Smooth muscle cell (in vitro differentiated cells): ENCODE data around the gene GOLGA8J. TPM values are rescaled to one million over a fixed set of nuclear protein-coding genes. Genes with fewer than 3 reads are reported as not detected.
"Not testable (repeated sequence)": the region's sequence is repeated elsewhere in the genome, so short reads cannot be mapped to it uniquely, and the experiment has no call there.

ENCODE experiments used
- DNase-seq: peaks from one replicate; lab custom pipeline; 2025; ENCODE audit not compliant: unreplicated experiment; lab: John Stamatoyannopoulos, UW
- H2AFZ ChIP-seq: fragments of 200-600 bp; sonication (generic); 2 replicates; pipeline ENCODE4 v1.6.0; 2016; ENCODE audit warnings: antibody characterized with exemption, low read depth, mild to moderate bottlenecking
- H3F3A ChIP-seq: fragments of 200-600 bp; sonication (generic); 2 replicates; pipeline ENCODE4 v1.6.0; 2017; ENCODE audit warnings: antibody characterized with exemption, low read depth
- H3K27ac ChIP-seq: fragments of 200-600 bp; sonication (generic); 2 replicates; pipeline ENCODE4 v1.5.1; 2016; ENCODE audit warnings: low read depth, mild to moderate bottlenecking
- H3K27me3 ChIP-seq: fragments of 200-600 bp; sonication (generic); 2 replicates; pipeline ENCODE4 v1.6.1; 2016; ENCODE audit warnings: low read depth, mild to moderate bottlenecking
- H3K36me3 ChIP-seq: fragments of 200-600 bp; sonication (generic); 2 replicates; pipeline ENCODE4 v1.5.1; 2016; ENCODE audit warnings: low read depth
- H3K4me1 ChIP-seq: fragments of 200-600 bp; sonication (generic); 2 replicates; pipeline ENCODE4 v1.5.1; 2016; ENCODE audit warnings: low read depth
- H3K4me2 ChIP-seq: fragments of 200-600 bp; sonication (generic); 2 replicates; pipeline ENCODE4 v1.6.0; 2016; ENCODE audit warnings: mild to moderate bottlenecking
- H3K4me3 ChIP-seq: fragments of 200-600 bp; sonication (generic); 2 replicates; pipeline ENCODE4 v1.5.1; 2016; ENCODE audit warnings: mild to moderate bottlenecking
- H3K79me2 ChIP-seq: fragments of 200-600 bp; sonication (generic); 2 replicates; pipeline ENCODE4 v1.6.0; 2016; ENCODE audit warnings: low read depth, mild to moderate bottlenecking
- H3K9ac ChIP-seq: fragments of 200-600 bp; sonication (generic); 2 replicates; pipeline ENCODE4 v1.6.0; 2016; ENCODE audit warnings: low read depth
- H3K9me3 ChIP-seq: fragments of 200-600 bp; sonication (generic); replicated peaks from 2 replicates; pipeline ENCODE4 v1.5.1; 2016; ENCODE audit warnings: low read depth
- H4K20me1 ChIP-seq: fragments of 200-600 bp; sonication (generic); 2 replicates; pipeline ENCODE4 v1.6.0; 2016; ENCODE audit warnings: low read depth
- CTCF ChIP-seq: fragments of 200-600 bp; sonication (generic); IDR thresholded peaks from 2 replicates; pipeline ENCODE4 v1.5.1; 2017; ENCODE audit warnings: borderline replicate concordance, mild to moderate bottlenecking, antibody characterized with exemption; ENCODE audit not compliant: insufficient read depth, poor library complexity, severe bottlenecking
- WGBS: methylation state at CpG from one replicate; pipeline ENCODE4 v1.1.7; 2016; ENCODE audit warnings: low lambda C conversion rate; 5-methylcytosine and 5-hydroxymethylcytosine counted together
- polyA plus RNA-seq: library from polyadenylated mRNA; unstranded; fragments of >200 nt; fragmentation: Nextera tagmentation; extraction: Ambion mirVana; gene quantifications from 2 replicates; pipeline ENCODE4 v1.2.1, GENCODE V29; 2016
- total RNA-seq: library from RNA; depleted of rRNA; stranded (reverse); fragments of >200 nt; gene quantifications from 2 replicates; pipeline ENCODE4 v1.2.3, GENCODE V29; 2014

GOLGA8J gene
- total RNA-seq (0.18 TPM in 1 of 2 replicates, not detected in the other), polyA plus RNA-seq (not detected in 2 replicates)

GRCh38 chr15:30082655-30083054, at the start of gene GOLGA8J:
TSS of gene GOLGA8J (plus strand) at chr15:30082955. CDS start at chr15:30083053, 98 bp downstream.
- not testable (repeated sequence) for H3K4me2 ChIP-seq, H4K20me1 ChIP-seq, H2AFZ ChIP-seq, H3K4me3 ChIP-seq, H3F3A ChIP-seq, H3K36me3 ChIP-seq, H3K4me1 ChIP-seq, H3K79me2 ChIP-seq, H3K9me3 ChIP-seq, H3K27ac ChIP-seq, H3K27me3 ChIP-seq, H3K9ac ChIP-seq, DNase-seq
- no CpG with 5 or more reads among the region's 7 CpGs for WGBS

- Histone ChIP-seq H3K27ac (no peak overlapping the region), H3K27me3 (no peaks in the 10 kb centered on the region), H3K4me1 (no peaks in the 10 kb centered on the region), H3F3A (no peaks in the 10 kb centered on the region), H3K36me3 (no peaks in the 10 kb centered on the region), H4K20me1 (no peaks in the 10 kb centered on the region), H3K9ac (no peak overlapping the region), H3K4me3 (no peak overlapping the region), H3K9me3 (no peaks in the 10 kb centered on the region), H2AFZ (no peak overlapping the region), H3K79me2 (no peaks in the 10 kb centered on the region), H3K4me2 (no peak overlapping the region)
- WGBS: 86% methylated on average over 3 of the region's 3 CpGs
- no peak for TF ChIP-seq CTCF
- no peak for DNase-seq
These were observed 49.5 kb upstream of the GOLGA8J start for GRCh38 chr15:30033211-30033610.

GRCh38 chr15:30033763-30034162, 49.0 kb upstream of the GOLGA8J start:
- H3K9ac ChIP-seq: no peak overlapping the region
- no peaks in the 10 kb centered on the region for H3K27me3 ChIP-seq
- DNase-seq: no peak
- no peaks in the 10 kb centered on the region for H3K9me3 ChIP-seq
- no peaks in the 10 kb centered on the region for H3K36me3 ChIP-seq
- no peaks in the 10 kb centered on the region for H3F3A ChIP-seq
- no peak overlapping the region for H3K4me3 ChIP-seq
- no peak for TF ChIP-seq CTCF
- no peak overlapping the region for H3K4me2 ChIP-seq
- WGBS: 91% methylated on average over 4 of the region's 4 CpGs
- H3K79me2 ChIP-seq: no peaks in the 10 kb centered on the region
- no peak overlapping the region for H3K27ac ChIP-seq
- H2AFZ ChIP-seq: no peak overlapping the region
- no peaks in the 10 kb centered on the region for H4K20me1 ChIP-seq
- no peaks in the 10 kb centered on the region for H3K4me1 ChIP-seq

- H3K36me3 ChIP-seq: no peaks in the 10 kb centered on the region
- no peak overlapping the region for H3K4me3 ChIP-seq
- no peaks in the 10 kb centered on the region for H3F3A ChIP-seq
- no peak overlapping the region for H2AFZ ChIP-seq
- H4K20me1 ChIP-seq: no peaks in the 10 kb centered on the region
- H3K79me2 ChIP-seq: no peaks in the 10 kb centered on the region
- no peak overlapping the region for H3K4me2 ChIP-seq
- no peak for DNase-seq
- 91% methylated on average over 6 of the region's 6 CpGs for WGBS
- H3K4me1 ChIP-seq: no peaks in the 10 kb centered on the region
- no peaks in the 10 kb centered on the region for H3K27me3 ChIP-seq
- no peak overlapping the region for H3K9ac ChIP-seq
- TF ChIP-seq CTCF: no peak
- no peak overlapping the region for H3K27ac ChIP-seq
- H3K9me3 ChIP-seq: no peaks in the 10 kb centered on the region
These were observed 46.6 kb upstream of the GOLGA8J start for GRCh38 chr15:30036036-30036703.
